Endothelial cell of umbilical vein (primary cell): Measurements from ENCODE around the gene SLC24A1. TPM values are rescaled to one million over a fixed set of nuclear protein-coding genes. Genes with fewer than 3 reads are reported as not detected.
A peak's percentile ranks its signal among the peaks of the same experiment; 100 is the strongest.

Experiments used
- Bru-seq: library from RNA; stranded (reverse); fragments of 400-500 nt; gene quantifications from one replicate; lab custom pipeline; 2021; lab: Mats Ljungman, UMichigan
- BruChase-seq, 2 experiments: library from RNA; stranded (reverse); fragments of 400-500 nt; gene quantifications; one replicate each; lab custom pipeline; 2021; lab: Mats Ljungman, UMichigan
- BruUV-seq: library from RNA; stranded (reverse); fragments of 400-500 nt; replicated peaks from 2 replicates; lab custom pipeline; 2021; lab: Mats Ljungman, UMichigan
- CTCF ChIA-PET: fragments of 300-600, 350-600 bp; sonication (Branson Sonifier 250); formaldehyde crosslinking; loops from one replicate; lab custom pipeline; 2021; ENCODE audit warnings: antibody characterized with exemption, inconsistent platforms; lab: Charles Lee
- POLR2A ChIA-PET: fragments of 300-600, 350-600 bp; sonication (Branson Sonifier 250); formaldehyde crosslinking; loops from one replicate; lab custom pipeline; 2021; ENCODE audit warnings: antibody characterized with exemption, inconsistent platforms; lab: Charles Lee
- DNase-seq: peaks from one replicate; pipeline ENCODE4 v3.0.0-alpha.2; 2011; ENCODE audit warnings: low read depth, low spot score
- FAIRE-seq: peaks from 2 replicates; lab custom pipeline; 2011; peaks lifted over from hg19 to GRCh38; lab: Jason Lieb, UNC
- H2AFZ ChIP-seq: 2 replicates; pipeline ENCODE4 v1.6.0; 2012; ENCODE audit warnings: low read depth, low read length, control low read depth, inconsistent platforms
- H3K27ac ChIP-seq: 2 replicates; pipeline ENCODE4 v1.5.1; 2011; ENCODE audit warnings: low read depth, mild to moderate bottlenecking, control low read depth, low read length, moderate library complexity; ENCODE audit not compliant: insufficient read depth
- H3K27me3 ChIP-seq, 2 experiments: 2 replicates each; pipeline versions ENCODE4 v1.6.0 to v1.6.1; 2011; ENCODE audit warnings: low read length in 2 of 2, mixed read lengths in 1 of 2; ENCODE audit not compliant: control insufficient read depth in 2 of 2, insufficient read depth in 2 of 2
- H3K36me3 ChIP-seq, 2 experiments: 2 replicates in 1 of 2; 3 replicates in 1 of 2; pipeline ENCODE4 v1.5.1; 2011; ENCODE audit warnings: low read length in 2 of 2, mild to moderate bottlenecking in 1 of 2, moderate library complexity in 1 of 2; ENCODE audit not compliant: control insufficient read depth in 2 of 2, insufficient read depth in 2 of 2; ENCODE audit errors: extremely low read depth in 1 of 2
- H3K4me1 ChIP-seq: 3 replicates; pipeline ENCODE4 v1.5.1; 2011; ENCODE audit warnings: mild to moderate bottlenecking, low read length; ENCODE audit not compliant: control insufficient read depth, insufficient read depth; ENCODE audit errors: extremely low read depth
- H3K4me2 ChIP-seq: 2 replicates; pipeline ENCODE4 v1.6.1; 2011; ENCODE audit warnings: low read length, control low read depth, mixed read lengths; ENCODE audit not compliant: insufficient read depth
- H3K4me3 ChIP-seq, 3 experiments: fragments of 200-600 bp in 1 of 3; sonication (generic), shearing (Covaris generic) in 1 of 3; replicated peaks in 1 of 3; 2 replicates each; pipeline ENCODE4 v1.5.1; 2011 to 2016; ENCODE audit warnings: control low read depth in 3 of 3, low read length in 3 of 3, mild to moderate bottlenecking in 2 of 3, inconsistent platforms in 1 of 3, low read depth in 1 of 3, moderate library complexity in 1 of 3; ENCODE audit not compliant: insufficient read depth in 1 of 3
- H3K79me2 ChIP-seq: 2 replicates; pipeline ENCODE4 v1.6.0; 2012; ENCODE audit warnings: low read length, inconsistent platforms; ENCODE audit not compliant: control insufficient read depth, insufficient read depth
- H3K9ac ChIP-seq: replicated peaks from 2 replicates; pipeline ENCODE3; 2011; ENCODE audit warnings: low read length, control low read depth; ENCODE audit not compliant: insufficient read depth; ENCODE audit errors: extremely low read depth
- H3K9me1 ChIP-seq: replicated peaks from 3 replicates; pipeline ENCODE4 v1.6.0; 2011; ENCODE audit warnings: mild to moderate bottlenecking, low read length; ENCODE audit not compliant: control insufficient read depth, insufficient read depth; ENCODE audit errors: extremely low read depth
- H3K9me3 ChIP-seq: replicated peaks from 2 replicates; pipeline ENCODE4 v1.5.1; 2012; ENCODE audit warnings: low read length, inconsistent platforms; ENCODE audit not compliant: control insufficient read depth, insufficient read depth
- H4K20me1 ChIP-seq: replicated peaks from 2 replicates; pipeline ENCODE3; 2011; ENCODE audit warnings: mild to moderate bottlenecking, low read length; ENCODE audit not compliant: control insufficient read depth, insufficient read depth; ENCODE audit errors: extremely low read depth
- EZH2 ChIP-seq: IDR thresholded peaks from 2 replicates; pipeline ENCODE4 v1.6.1; 2012; ENCODE audit warnings: borderline replicate concordance, low read depth, mild to moderate bottlenecking, moderate library complexity, low read length, inconsistent platforms; ENCODE audit not compliant: severe bottlenecking
- FOS ChIP-seq: IDR thresholded peaks from 2 replicates; pipeline ENCODE4 v1.6.1; 2011; ENCODE audit warnings: mild to moderate bottlenecking, low read length, moderate library complexity, borderline replicate concordance; ENCODE audit not compliant: insufficient read depth
- GATA2 ChIP-seq: IDR thresholded peaks from 2 replicates; pipeline ENCODE4 v1.7.0; 2011; ENCODE audit warnings: low read depth, mild to moderate bottlenecking, moderate library complexity, mixed read lengths, low read length; ENCODE audit not compliant: insufficient read length, insufficient read depth
- JUN ChIP-seq: IDR thresholded peaks from 2 replicates; pipeline ENCODE4 v1.6.1; 2011; ENCODE audit warnings: borderline replicate concordance, low read depth; ENCODE audit not compliant: insufficient read length, insufficient read depth
- MYC ChIP-seq: IDR thresholded peaks from one replicate; pipeline ENCODE4 v1.6.1; 2011; ENCODE audit warnings: mild to moderate bottlenecking, low read depth, low read length
- POLR2A ChIP-seq: IDR thresholded peaks from 2 replicates; pipeline ENCODE4 v1.6.1; 2012; ENCODE audit warnings: low read depth, mild to moderate bottlenecking, control low read depth, low read length
- POLR2AphosphoS5 ChIP-seq: IDR thresholded peaks from 2 replicates; pipeline ENCODE4 v1.6.1; 2012; ENCODE audit warnings: low read depth, mild to moderate bottlenecking, control low read depth, low read length, moderate library complexity; ENCODE audit not compliant: insufficient read depth
- dilution Hi-C: fragments of 300-500 bp; cut with MboI; formaldehyde crosslinking; loops from one replicate; pipeline ENCODE4 v1.15.0; 2019; ENCODE audit warnings: low sequenced_read_pairs; ENCODE audit not compliant: extremely low pct_ligation_motif_present
- intact Hi-C: fragments of 100-400 bp; cut with micrococcal nuclease; formaldehyde crosslinking; loops from one replicate; pipeline ENCODE4 v1.10.0; 2022
- long read RNA-seq: library from polyadenylated mRNA; stranded (forward); transcript quantifications from one replicate; pipeline ENCODE4 v2.0.0, GENCODE V29; 2021
- polyA minus RNA-seq, 3 experiments: library from RNA; depleted of rRNA, polyadenylated mRNA; stranded (reverse); fragments of >200 nt; gene quantifications; 1 replicate in 1 of 3; 2 replicates in 2 of 3; pipeline ENCODE4 v1.2.3, GENCODE V29; 2011
- polyA plus RNA-seq, 4 experiments: library from polyadenylated mRNA; depleted of rRNA in 3 of 4; stranded (reverse) in 3 of 4; unstranded in 1 of 4; fragments of >200 nt; gene quantifications; 2 replicates each; pipeline versions ENCODE4 v1.2.1 to v1.2.3, GENCODE V29; 2011 to 2012; ENCODE audit warnings: missing spikeins in 1 of 4
- total RNA-seq: library from RNA; stranded (reverse); gene quantifications from 2 replicates; pipeline ENCODE4 v1.2.3, GENCODE V29; 2021
- TF ChIP-seq, protein P1 (sequence below), 2 donors: IDR thresholded peaks; 1 replicate in 1 of 2; 2 replicates in 1 of 2; pipeline ENCODE4 v1.5.1; 2011; ENCODE audit warnings: low read length in 2 of 2, mild to moderate bottlenecking in 2 of 2, moderate library complexity in 2 of 2, control low read depth in 1 of 2, inconsistent platforms in 1 of 2, low read depth in 1 of 2; ENCODE audit not compliant: insufficient read depth in 1 of 2; ENCODE audit errors: extremely low read depth in 1 of 2
- TF ChIP-seq, protein P2 (sequence below): IDR thresholded peaks from 2 replicates; pipeline ENCODE4 v1.6.1; 2011; ENCODE audit not compliant: insufficient read depth, insufficient read length

The SLC24A1 gene
- total RNA-seq (5.4 and 7.3 TPM in 2 replicates), polyA plus RNA-seq (3.6 and 5.4 TPM in 2 replicates), polyA minus RNA-seq (8.7 and 11.2 TPM in 2 replicates), Bru-seq, nascent RNA (percentile 40 among the genes with signal in this experiment), BruChase-seq, experiment 1, labeled RNA remaining after a 6-hour chase (percentile 38 among the genes with signal in this experiment), BruChase-seq, experiment 2, labeled RNA remaining after a 2-hour chase (percentile 38 among the genes with signal in this experiment)
- polyA plus RNA-seq (2011; cell fraction: cytosol; rRNA removed), result 4.0 and 4.2 TPM in 2 replicates
- 5.4 and 6.7 TPM in 2 replicates for polyA plus RNA-seq (2011; cell fraction: nucleus; rRNA removed)
- polyA plus RNA-seq (2012), result 5.9 and 7.3 TPM in 2 replicates
- polyA minus RNA-seq (2011; cell fraction: cytosol; rRNA and poly(A)+ RNA removed), result 0.82 TPM
- polyA minus RNA-seq (2011; cell fraction: nucleus; rRNA and poly(A)+ RNA removed), result 5.8 and 8.5 TPM in 2 replicates
- long read RNA-seq, partial matches to known transcripts, result 0 of 2 reads
- long read RNA-seq, other reads (novel, unspliced or antisense), result 2 of 2 reads

DNA sequence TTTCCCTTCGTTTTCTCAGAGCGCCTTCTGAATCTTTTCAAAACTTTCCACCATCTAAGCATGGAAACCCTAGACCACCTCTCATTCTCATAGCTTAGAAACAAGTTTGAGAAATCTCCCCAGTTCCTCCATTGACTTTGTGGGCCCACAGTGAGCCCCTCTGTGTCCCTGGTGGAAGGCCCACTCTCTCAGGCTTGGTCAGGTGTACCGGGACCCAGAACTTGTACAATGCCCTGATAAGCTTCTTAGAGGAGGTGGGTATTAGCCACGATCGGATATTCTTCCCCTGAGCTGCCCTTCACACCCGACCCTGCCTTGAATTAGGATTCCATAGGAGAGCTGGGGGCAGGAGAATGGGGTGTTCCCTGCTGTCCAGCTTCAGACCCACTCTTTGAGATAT lies at the start of gene SLC24A1:
TSS of gene SLC24A1 (plus strand) at position 301 of the 400 bp plus-strand sequence. CDS start 2,143 bp downstream, outside the sequence.
- CTCF ChIA-PET, result interaction anchor here (0.7 to 1.6 kb wide), 4 partner anchors 11 to 32 kb away, joined by 3 to 6 read pairs (median 4); partner anchors contain the start of gene INTS14
- H3K4me3 ChIP-seq, result no peak within 1 kb of the TSS
- no peak within 1 kb of the TSS for H2AFZ ChIP-seq
- no peak within 1 kb of the TSS for H3K9ac ChIP-seq
- no peaks in the 10 kb centered on the region for H3K36me3 ChIP-seq
- no peak within 1 kb of the TSS for H3K4me2 ChIP-seq
- POLR2A ChIA-PET, result no interaction called here
- H4K20me1 ChIP-seq, result no peaks in the 10 kb centered on the region
- H3K27me3 ChIP-seq, result no peaks in the 10 kb centered on the region
- dilution Hi-C loops (no loop called here), intact Hi-C loops (no loop called here)
- H3K9me3 ChIP-seq, result no peaks in the 10 kb centered on the region
- TF ChIP-seq JUN (no peak), POLR2A (no peak), MYC (no peak), POLR2AphosphoS5 (no peak), GATA2 (no peak), EZH2 (no peak), FOS (no peak)
- TF ChIP-seq, protein P1, sequence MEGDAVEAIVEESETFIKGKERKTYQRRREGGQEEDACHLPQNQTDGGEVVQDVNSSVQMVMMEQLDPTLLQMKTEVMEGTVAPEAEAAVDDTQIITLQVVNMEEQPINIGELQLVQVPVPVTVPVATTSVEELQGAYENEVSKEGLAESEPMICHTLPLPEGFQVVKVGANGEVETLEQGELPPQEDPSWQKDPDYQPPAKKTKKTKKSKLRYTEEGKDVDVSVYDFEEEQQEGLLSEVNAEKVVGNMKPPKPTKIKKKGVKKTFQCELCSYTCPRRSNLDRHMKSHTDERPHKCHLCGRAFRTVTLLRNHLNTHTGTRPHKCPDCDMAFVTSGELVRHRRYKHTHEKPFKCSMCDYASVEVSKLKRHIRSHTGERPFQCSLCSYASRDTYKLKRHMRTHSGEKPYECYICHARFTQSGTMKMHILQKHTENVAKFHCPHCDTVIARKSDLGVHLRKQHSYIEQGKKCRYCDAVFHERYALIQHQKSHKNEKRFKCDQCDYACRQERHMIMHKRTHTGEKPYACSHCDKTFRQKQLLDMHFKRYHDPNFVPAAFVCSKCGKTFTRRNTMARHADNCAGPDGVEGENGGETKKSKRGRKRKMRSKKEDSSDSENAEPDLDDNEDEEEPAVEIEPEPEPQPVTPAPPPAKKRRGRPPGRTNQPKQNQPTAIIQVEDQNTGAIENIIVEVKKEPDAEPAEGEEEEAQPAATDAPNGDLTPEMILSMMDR (IDR thresholded peaks at IDR 0.05; ENCODE audit: extremely low read depth in 1 of 2, insufficient read depth in 1 of 2, low read depth in 1 of 2, low read length in 2 of 2), result no peak
- TF ChIP-seq, protein P2, sequence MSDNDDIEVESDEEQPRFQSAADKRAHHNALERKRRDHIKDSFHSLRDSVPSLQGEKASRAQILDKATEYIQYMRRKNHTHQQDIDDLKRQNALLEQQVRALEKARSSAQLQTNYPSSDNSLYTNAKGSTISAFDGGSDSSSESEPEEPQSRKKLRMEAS, result no peak
- H3K79me2 ChIP-seq, result no peaks in the 10 kb centered on the region
- H3K27ac ChIP-seq, result no peak within 1 kb of the TSS
- DNase-seq (no peak), FAIRE-seq (no peak)
- no peaks in the 10 kb centered on the region for H3K9me1 ChIP-seq
- no TSS peak for BruUV-seq
- no peaks in the 10 kb centered on the region for H3K4me1 ChIP-seq
